SHP77 (cell line): ENCODE measurements around the gene PPM1K.

ENCODE experiments used
- DNase-seq, 2 experiments: peaks; one replicate each; lab custom pipeline; 2025; lab: John Stamatoyannopoulos, UW

The PPM1K gene

GRCh38 chr4:88276952-88277710 lies 7.2 kb downstream of the PPM1K start:
- DNase-seq: no peak

DNA sequence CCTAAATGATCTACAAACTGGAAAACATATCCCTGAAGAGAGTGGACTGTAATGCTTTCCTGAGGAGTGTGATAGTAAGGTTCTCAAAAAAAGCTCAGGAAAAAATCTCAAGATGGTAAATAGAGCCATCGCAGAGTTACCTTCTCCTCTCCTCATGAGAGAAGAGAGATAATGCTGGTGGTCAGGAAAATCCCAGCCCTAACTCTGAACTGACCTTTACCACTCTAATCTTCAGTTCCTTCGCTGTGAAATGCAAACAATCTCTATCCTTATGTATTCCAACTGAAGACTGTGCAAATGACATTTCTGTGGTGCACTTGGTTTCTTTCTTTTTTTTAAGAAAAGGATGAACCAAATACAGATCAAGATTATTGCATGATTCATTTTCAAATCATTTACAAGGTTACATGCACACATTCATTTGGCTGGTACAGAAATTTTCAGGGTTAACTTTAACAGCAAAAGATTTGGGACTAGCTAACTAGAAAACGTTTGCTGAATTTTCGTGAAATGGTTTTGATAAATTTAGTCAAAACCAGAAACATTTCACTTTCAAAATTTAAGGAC lies 8.3 kb downstream of the PPM1K start:
- DNase-seq: no peak

DNA sequence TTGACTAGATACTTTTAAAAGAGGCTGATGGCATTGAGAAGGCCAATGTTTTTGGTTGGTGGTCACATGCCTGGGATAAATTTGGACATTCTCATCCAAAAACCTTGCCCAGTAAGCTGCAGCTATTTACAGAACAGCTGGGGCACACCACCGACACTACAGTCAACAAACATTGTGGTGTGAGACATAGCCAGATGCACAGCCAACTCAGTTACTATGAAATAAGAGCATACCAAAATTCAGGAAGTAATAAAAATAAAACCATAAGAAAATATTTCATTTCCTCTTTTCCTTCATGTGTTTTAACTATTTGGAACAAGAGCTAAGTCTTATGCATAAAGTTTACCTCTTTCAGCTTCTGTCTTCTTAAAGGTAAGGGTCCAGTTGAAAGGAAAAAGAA lies 8.8 kb downstream of the PPM1K start:
- no peak for DNase-seq

DNA sequence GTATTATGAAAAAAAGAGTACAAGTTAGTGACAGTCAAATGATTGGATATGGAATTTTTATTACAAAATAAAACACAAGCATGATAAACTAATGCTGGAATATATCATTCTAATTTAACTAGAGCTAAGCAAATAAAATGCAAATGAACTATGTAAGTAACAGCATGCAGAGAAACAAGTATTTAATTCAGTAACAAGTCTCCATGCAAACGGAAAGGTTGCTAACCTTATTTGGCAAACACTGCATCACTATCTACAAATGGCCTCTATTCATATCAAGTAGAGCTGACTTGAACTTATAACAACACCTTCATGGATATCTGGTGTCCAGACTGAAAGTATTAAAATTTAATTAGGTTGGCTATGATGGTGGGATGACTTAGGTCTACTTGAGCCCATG lies 15.4 kb downstream of the PPM1K start:
- no peak for DNase-seq

GRCh38 chr4:88264336-88264735 lies 20.0 kb downstream of the PPM1K start:
- DNase-seq: no peak

- no peak for DNase-seq
Measured at GRCh38 chr4:88257726-88258125, 26.6 kb downstream of the PPM1K start.

DNA sequence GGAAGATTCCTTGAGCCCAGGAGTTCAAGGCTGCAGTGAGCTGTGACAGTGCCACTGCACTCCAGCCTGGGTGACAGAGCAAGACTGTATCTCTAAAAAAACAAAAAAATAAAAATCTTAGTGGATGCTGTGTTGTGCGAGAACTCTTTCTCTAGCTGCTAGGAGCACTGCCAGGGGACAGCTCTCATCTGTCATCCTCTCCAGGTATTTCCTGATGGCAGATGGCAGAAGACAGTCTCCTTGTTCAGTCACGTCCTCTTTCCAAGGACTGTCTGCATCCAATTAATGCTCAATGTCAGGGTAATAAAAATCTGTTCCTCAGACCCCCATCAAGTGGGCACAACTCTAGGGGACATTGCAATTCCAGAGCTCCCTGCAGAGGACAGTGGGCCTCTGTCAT lies 29.2 kb downstream of the PPM1K start:
- DNase-seq: no peak

DNA sequence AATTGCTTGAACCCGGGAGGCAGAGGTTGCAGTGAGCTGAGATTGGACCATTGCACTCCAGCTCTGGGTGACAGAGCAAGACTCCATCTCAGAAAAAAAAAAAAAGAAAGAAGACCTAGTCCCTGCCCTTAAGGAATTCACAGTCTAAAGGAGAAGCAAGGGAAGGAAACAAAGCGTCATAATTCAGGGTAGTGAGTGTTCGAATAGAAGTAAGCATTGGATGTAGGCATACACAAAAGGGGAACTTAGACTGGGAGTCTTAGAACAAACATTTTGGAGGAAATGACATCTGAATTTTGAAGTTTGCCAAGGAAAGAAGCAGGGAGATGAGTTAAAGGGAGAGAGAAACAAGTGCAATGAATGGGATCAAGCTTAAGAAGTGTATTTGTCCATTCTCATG lies 32.4 kb downstream of the PPM1K start:
- DNase-seq: no peak

DNA sequence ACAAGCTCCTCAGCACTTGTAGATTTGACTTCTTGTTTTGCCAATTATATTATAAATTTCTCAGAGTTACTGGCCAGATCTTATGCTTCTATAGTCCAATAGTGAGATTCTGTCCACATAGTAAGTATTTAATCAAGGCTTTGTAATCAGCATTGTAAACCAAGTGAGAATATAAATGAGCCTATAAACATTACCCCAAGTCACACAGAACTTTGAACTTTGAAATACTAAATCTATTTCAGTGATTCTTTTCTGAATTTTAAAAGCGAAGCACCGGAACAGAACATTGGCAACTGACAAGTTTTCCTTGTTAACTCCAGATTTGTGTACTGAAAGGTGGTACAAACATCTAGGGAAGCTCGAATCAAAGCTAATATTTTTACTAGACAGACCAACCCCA lies 37.2 kb downstream of the PPM1K start:
- DNase-seq: no peak

- no peak for DNase-seq
Measured at GRCh38 chr4:88246600-88246999, 37.8 kb downstream of the PPM1K start.

GRCh38 chr4:88244816-88245579 lies 39.4 kb downstream of the PPM1K start:
- DNase-seq: no peak

- DNase-seq: no peak
Measured at GRCh38 chr4:88244056-88244455, 40.3 kb downstream of the PPM1K start.

DNA sequence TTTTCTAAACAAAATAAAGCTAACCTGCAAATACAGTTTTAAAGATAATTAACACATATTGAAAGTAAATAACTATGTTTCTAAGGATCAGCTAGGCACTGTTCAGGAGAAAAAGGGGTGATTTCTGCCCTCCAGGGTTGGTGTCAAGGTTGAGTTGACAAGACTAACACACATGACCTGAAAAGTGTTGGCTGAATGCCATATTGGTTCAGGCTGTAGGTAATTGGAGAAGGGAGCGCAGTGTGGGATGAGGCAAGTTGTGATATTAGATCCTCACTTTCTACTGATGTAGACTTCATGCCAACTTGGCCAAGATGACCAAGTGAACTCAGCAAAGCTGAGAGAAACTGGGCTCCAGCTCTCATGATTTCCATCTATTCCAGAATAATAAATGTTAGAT lies 42.2 kb downstream of the PPM1K start:
- DNase-seq: peak; percentile 30 to 56

DNA sequence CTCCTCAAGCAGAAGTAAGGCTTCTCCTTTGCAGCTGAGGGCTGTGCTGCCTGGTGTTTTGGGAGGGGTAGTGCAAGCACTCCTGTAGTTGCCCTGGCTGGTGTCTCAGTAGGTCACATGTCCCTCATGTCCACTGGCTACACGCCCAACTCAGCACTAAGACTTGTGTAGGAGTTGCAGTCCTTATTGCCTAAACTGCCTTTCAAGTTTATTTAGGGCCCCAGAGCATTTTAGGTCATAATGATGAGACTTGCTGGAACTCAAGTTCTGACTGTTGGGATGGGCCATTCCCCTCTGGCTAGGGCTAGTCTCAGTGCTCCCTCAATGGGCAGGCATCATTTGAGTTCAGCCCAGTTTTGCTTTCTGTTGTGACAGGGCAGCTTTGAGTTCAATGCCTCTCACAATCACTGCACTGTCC lies 44.1 kb downstream of the PPM1K start:
- no peak for DNase-seq

- DNase-seq: no peak
Measured at GRCh38 chr4:88230969-88231771, 53.2 kb downstream of the PPM1K start.

DNA sequence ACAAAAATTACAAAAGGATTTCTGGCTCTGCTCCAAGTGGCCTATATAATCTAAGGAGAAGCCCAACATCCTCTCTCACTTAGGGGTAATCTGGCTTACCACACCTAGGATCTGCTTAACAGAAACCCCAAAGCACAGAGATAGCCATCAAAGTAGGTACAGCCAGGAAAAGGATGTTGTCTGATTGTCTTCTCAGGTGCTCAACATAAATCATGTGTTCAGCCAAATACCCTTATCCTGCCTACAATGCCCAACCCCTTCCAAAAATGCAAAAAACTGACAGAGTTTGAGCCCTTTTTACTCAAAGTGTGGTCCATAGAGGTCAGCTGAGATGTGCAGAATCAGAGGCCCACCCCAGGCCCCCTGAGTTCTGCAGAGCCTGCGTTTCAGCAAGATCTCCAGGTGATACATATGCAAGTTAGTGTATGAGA lies 53.9 kb downstream of the PPM1K start:
- no peak for DNase-seq

GRCh38 chr4:88227734-88228133 lies 56.6 kb downstream of the PPM1K start:
- no peak for DNase-seq

- no peak for DNase-seq
Measured at GRCh38 chr4:88226143-88226542, 58.2 kb downstream of the PPM1K start.

DNA sequence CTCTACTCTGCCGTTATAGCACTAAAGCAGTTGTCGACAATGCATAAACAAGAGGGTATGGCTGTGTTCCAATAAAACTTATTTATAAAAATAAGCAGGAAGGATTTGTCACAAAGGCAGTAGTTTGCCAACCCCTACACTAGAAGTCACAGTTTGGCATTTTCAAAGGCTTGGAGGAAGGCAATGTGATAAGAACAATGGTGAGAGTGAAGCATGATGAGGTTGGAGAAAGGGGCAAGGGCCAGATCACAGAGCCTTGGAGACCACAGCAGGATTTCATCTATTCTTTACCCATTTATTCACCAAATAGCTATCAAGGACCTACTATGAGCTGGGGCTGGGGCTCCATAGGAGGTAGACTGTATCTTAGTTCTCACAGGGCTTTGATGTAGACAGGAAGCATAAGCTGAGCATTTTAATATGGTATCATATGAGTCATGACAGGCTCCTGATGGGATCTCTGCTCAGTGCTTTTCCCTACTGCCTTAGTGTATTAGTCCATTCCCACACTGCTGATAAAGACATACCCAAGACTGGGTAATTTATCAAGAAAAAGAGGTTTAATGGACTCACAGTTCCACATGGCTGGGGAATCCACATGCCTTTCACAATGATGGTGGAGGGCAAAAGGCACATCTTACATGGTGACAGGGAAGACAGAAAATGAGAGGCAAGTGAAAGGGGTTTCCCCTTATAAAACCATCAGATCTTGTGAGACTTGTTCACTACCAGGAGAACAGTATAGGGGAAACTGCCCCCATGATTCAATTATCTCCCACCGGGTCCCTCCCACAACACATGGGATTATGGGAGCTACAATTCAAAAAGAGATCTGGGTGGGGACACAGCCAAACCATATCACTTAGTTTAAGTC lies 58.9 kb downstream of the PPM1K start:
- DNase-seq: no peak

DNA sequence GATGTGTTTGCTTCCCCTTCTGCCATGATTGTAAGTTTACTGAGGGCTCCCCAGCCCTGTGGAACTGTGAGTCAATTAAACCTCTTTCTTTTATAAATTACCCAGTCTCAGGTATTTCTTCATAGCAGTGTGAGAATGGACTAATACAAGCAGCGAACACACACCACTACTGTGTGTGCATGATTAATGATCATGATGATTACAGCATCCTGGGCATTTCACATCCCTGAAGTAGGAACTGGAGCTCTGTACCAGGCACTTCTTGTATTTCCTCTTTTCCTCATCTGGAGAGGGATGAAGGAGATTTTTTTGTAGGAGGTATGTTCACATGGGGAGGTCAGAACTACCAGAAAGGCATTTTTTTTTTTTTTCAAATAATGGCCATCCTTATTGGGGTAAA lies 60.8 kb downstream of the PPM1K start:
- DNase-seq: no peak

DNA sequence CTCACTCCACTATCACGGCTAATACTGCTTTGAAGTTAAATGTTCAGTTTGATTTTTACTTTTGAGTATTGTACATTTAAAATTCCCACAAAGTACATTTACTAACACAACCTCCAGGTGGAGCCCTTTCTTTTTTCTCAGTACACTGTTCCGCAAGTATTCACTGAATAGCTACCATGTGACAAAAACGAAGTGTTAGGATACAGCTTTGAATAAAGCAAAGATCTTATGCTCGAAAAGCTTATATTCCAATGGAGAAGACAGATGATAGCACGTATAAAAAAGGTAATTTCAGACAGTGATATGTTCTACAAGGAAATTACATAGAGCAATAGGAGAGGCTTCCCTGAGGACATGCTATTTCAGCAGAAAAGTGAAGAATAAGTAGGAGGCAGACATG lies 65.3 kb downstream of the PPM1K start:
- DNase-seq: peak; percentile 12 to 24
